ENCODE results near the gene KATNAL1. TPM values are rescaled to one million over a fixed set of nuclear protein-coding genes. Genes with fewer than 3 reads are reported as not detected.
A peak's percentile ranks its signal among the peaks of the same experiment; 100 is the strongest.

KATNAL1 gene
- total RNA-seq, 1 experiment from 2014 or later: 6.1 TPM

DNA sequence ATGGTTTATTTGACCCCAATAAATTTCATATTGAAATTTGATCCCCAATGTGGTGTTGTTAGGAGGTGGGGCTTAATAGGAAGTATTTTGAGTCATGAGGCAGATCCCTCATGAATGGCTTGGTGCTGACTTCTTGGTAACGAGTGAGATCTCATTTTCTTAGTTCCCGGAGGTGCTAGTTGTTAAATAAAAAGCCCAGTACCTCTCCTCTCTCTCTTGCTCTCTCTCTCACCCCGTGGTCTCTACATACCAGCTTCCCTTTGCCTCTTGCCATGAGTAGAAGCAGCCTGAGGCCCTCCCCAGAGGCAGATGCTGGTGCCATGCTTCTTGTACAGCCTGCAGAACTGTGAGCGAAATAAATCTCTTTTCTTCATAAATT lies 39.4 kb upstream of the KATNAL1 start:
- CTCF ChIA-PET: interaction anchor here (1.1 kb wide), 1 partner anchor 40 kb away, joined by 4 read pairs; the partner anchor contains the start of gene KATNAL1
- intact Hi-C loops (cut with micrococcal nuclease): no loop called here

DNA sequence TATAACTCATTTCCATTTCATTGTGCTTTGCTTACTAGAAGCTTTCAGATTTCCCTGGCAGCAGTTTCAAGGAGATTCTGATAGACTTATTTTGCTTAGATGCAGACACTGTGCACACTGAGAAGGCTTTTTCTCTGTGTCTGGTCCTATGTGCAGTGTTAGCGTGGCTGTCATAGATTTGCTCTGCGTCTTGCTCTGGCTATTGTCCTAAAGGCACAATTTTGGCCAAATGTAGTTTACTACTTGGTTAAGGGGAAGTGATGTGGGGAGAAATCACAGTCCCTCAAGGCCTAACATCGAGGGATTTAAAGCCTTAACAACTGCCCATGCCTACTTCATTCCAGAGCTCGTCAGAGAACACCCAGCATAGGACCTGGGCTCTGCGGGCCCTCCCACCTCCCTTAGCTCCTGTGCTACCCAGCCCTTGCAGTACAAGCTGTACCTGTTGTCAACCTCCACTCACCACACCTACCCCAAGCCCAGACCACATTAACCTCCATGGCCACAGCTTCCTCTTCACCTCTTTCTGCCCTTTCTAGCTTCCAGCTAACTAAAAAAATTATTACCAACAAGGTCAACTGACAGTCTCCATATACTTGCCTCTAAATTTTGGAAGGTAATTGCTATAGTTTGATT lies 38.9 kb upstream of the KATNAL1 start:
- no peaks in the 10 kb centered on the region for H3K9me3 Mint-ChIP-seq (ENCODE audit: unreplicated experiment)
- H3K4me1 Mint-ChIP-seq (ENCODE audit: insufficient read depth, unreplicated experiment): peaks cover 32% of the 10 kb centered on the region
- no TSS peak for BruUV-seq (replicated peaks)
- TF ChIP-seq, protein P1, sequence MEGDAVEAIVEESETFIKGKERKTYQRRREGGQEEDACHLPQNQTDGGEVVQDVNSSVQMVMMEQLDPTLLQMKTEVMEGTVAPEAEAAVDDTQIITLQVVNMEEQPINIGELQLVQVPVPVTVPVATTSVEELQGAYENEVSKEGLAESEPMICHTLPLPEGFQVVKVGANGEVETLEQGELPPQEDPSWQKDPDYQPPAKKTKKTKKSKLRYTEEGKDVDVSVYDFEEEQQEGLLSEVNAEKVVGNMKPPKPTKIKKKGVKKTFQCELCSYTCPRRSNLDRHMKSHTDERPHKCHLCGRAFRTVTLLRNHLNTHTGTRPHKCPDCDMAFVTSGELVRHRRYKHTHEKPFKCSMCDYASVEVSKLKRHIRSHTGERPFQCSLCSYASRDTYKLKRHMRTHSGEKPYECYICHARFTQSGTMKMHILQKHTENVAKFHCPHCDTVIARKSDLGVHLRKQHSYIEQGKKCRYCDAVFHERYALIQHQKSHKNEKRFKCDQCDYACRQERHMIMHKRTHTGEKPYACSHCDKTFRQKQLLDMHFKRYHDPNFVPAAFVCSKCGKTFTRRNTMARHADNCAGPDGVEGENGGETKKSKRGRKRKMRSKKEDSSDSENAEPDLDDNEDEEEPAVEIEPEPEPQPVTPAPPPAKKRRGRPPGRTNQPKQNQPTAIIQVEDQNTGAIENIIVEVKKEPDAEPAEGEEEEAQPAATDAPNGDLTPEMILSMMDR (IDR thresholded peaks at IDR 0.05; ENCODE audit: unreplicated experiment): no peak
- peak overlapping the region; percentile 33 for H3K27ac Mint-ChIP-seq (ENCODE audit: low read depth, unreplicated experiment)
- H3K36me3 Mint-ChIP-seq (ENCODE audit: insufficient read depth, unreplicated experiment): no peaks in the 10 kb centered on the region
- intact Hi-C loops (cut with micrococcal nuclease): no loop called here
- H3K4me3 Mint-ChIP-seq (ENCODE audit: unreplicated experiment): no peak overlapping the region
- no peak for DNase-seq (ENCODE audit: unreplicated experiment)
- CTCF ChIA-PET: interaction anchor here (0.6 to 1.1 kb wide), 2 partner anchors 9 to 39 kb away, joined by 3 to 4 read pairs; partner anchors contain the start of gene KATNAL1
- POLR2A ChIA-PET: no interaction called here
- H3K27me3 Mint-ChIP-seq (ENCODE audit: insufficient read depth, unreplicated experiment): no peaks in the 10 kb centered on the region

More for the DNA sequence above, 39.4 kb upstream of the KATNAL1 start:
- POLR2A ChIA-PET: no interaction called here
- H3K9me3 Mint-ChIP-seq (ENCODE audit: unreplicated experiment): no peaks in the 10 kb centered on the region
- H3K27ac Mint-ChIP-seq (ENCODE audit: low read depth, unreplicated experiment): peak overlapping the region; percentile 33
- peaks cover 29% of the 10 kb centered on the region for H3K4me1 Mint-ChIP-seq (ENCODE audit: insufficient read depth, unreplicated experiment)
- TF ChIP-seq, protein P1 (IDR thresholded peaks at IDR 0.05; ENCODE audit: unreplicated experiment): no peak
- no peaks in the 10 kb centered on the region for H3K27me3 Mint-ChIP-seq (ENCODE audit: insufficient read depth, unreplicated experiment)
- H3K4me3 Mint-ChIP-seq (ENCODE audit: unreplicated experiment): no peak overlapping the region
- no peak for DNase-seq (ENCODE audit: unreplicated experiment)
- no peaks in the 10 kb centered on the region for H3K36me3 Mint-ChIP-seq (ENCODE audit: insufficient read depth, unreplicated experiment)
- no TSS peak for BruUV-seq (replicated peaks)

DNA sequence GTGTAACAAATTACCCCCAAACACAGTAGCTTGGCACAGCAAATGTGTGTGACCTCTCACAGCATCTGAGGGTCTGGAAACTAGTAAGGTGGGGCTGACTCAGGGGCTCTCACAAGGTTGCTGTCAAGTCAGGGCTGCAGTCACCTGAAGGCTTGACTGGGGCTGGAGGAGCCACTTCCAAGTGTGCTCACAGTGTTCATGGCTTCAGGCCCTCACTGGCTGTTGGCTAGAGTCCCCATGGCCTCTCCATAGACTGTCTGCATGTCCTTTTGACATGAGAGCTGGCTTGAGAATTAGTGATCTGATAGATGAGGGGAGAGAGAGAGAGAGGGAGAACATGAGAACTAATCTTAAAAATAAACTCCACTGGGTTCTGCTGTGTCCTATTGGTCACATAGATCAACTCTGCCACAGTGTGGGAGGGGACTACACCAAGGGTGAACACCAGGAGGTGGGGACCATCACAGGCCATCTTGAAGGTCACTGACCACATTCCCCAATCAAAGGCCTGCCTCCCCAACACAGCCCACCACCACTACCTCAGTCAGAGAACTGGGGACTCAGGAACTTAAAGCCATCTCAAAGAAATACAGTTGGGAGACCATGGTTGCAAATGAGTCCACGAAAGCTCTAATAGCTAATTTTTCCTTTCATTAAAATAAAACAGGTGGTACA lies 38.2 kb upstream of the KATNAL1 start:
- CTCF ChIA-PET: interaction anchor here (0.6 to 1.1 kb wide), 2 partner anchors 8 to 38 kb away, joined by 3 to 4 read pairs; partner anchors contain the start of gene KATNAL1
- BruUV-seq (replicated peaks): no TSS peak
- no peaks in the 10 kb centered on the region for H3K27me3 Mint-ChIP-seq (ENCODE audit: insufficient read depth, unreplicated experiment)
- no peaks in the 10 kb centered on the region for H3K36me3 Mint-ChIP-seq (ENCODE audit: insufficient read depth, unreplicated experiment)
- no peak overlapping the region for H3K27ac Mint-ChIP-seq (ENCODE audit: low read depth, unreplicated experiment)
- intact Hi-C loops (cut with micrococcal nuclease): no loop called here
- DNase-seq (ENCODE audit: unreplicated experiment): no peak
- H3K4me1 Mint-ChIP-seq (ENCODE audit: insufficient read depth, unreplicated experiment): peaks cover 39% of the 10 kb centered on the region
- no peak overlapping the region for H3K4me3 Mint-ChIP-seq (ENCODE audit: unreplicated experiment)
- TF ChIP-seq, protein P1 (IDR thresholded peaks at IDR 0.05; ENCODE audit: unreplicated experiment): no peak
- no peaks in the 10 kb centered on the region for H3K9me3 Mint-ChIP-seq (ENCODE audit: unreplicated experiment)
- POLR2A ChIA-PET: interaction anchor here (1.1 kb wide), 1 partner anchor 272 kb away, joined by 3 read pairs; the partner anchor contains the start of gene USPL1

DNA sequence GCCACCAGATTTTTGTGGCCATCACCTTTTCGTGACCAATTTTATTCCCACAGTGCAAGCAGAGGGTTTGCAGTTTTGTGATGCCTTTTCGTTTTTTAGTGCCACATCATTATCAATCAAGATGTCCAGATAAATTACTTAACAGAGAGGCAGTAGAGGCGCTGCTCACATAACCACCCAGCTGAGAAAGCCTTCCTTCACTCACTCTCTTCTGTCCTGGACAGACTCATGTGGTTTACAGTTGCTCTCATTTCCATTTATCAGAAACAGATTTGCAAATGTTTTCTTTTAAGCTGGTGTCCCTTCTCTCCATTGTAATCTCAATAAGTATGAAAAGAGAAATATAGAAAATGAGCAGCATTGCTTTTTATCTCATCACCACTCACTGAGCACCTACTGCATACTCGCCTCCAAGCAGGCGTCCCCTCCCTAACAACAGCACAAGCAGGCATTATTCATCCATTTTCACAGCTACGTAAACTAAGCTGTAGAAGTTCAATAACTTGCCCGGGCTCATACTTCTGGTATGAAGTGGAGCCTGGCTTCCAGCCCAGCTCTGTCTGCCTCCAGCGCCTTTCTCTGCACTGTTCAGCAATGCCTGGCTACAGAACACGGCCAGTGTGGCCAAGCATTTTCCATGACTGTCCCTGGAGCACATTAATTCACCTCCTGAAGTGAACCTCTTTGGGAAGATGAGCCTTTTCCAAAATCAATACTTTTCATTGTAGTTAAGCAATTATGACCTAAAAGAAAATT lies 34.6 kb upstream of the KATNAL1 start:
- ChIA-PET CTCF (interaction anchor here (0.5 to 1.2 kb wide), 2 partner anchors 16 to 210 kb away, joined by 3 to 5 read pairs; no protein-coding TSS in a partner anchor), POLR2A (interaction anchor here (0.7 to 3.9 kb wide), 15 partner anchors 11 to 274 kb away, joined by 3 to 52 read pairs (median 5); partner anchors contain the start of genes KATNAL1 and UBE2L5)
- peak; percentile 76 for DNase-seq (ENCODE audit: unreplicated experiment)
- intact Hi-C loops (cut with micrococcal nuclease): loop anchor here (5.0 kb wide), 2 partner anchors 55 to 230 kb away; no protein-coding TSS in a partner anchor
- Mint-ChIP-seq H3K36me3 (ENCODE audit: insufficient read depth, unreplicated experiment) (no peaks in the 10 kb centered on the region), H3K4me1 (ENCODE audit: insufficient read depth, unreplicated experiment) (peaks cover 67% of the 10 kb centered on the region), H3K27me3 (ENCODE audit: insufficient read depth, unreplicated experiment) (no peaks in the 10 kb centered on the region), H3K4me3 (ENCODE audit: unreplicated experiment) (peak overlapping the region; percentile 34), H3K27ac (ENCODE audit: low read depth, unreplicated experiment) (peak overlapping the region; percentile 65), H3K9me3 (ENCODE audit: unreplicated experiment) (no peaks in the 10 kb centered on the region)
- TF ChIP-seq, protein P1 (IDR thresholded peaks at IDR 0.05; ENCODE audit: unreplicated experiment): no peak
- no TSS peak for BruUV-seq (replicated peaks)
